K562 (cell line): Measurements from ENCODE around the gene C10orf71. TPM values are rescaled to one million over a fixed set of nuclear protein-coding genes. Genes with fewer than 3 reads are reported as not detected.

Experiments
- ATAC-seq: fragments of 200-7000 bp; cut with Tn5 transposase; 3 replicates; pipeline ENCODE4 v1.9.1; 2020; ENCODE audit warnings: moderate library complexity
- BruUV-seq: library from RNA; stranded (reverse); fragments of 400-500 nt; replicated peaks from 2 replicates; lab custom pipeline; 2021; lab: Mats Ljungman, UMichigan
- CTCF ChIA-PET: fragments of 300-600 bp; formaldehyde crosslinking; extraction: SDS; loops from one replicate; lab custom pipeline; 2021; ENCODE audit warnings: low intra/inter-chr PET ratio; lab: Yijun Ruan, JAX
- POLR2A ChIA-PET: fragments of 300-600, 350-650 bp; sonication (Branson Sonifier 250); formaldehyde crosslinking; extraction: SDS; loops from one replicate; lab custom pipeline; 2021; ENCODE audit warnings: antibody characterized with exemption, inconsistent platforms; lab: Yijun Ruan, JAX
- DNase-seq, 4 experiments: peaks; one replicate each; pipeline versions ENCODE4 v3.0.0 to v3.0.0-alpha.2; 2011 to 2018; ENCODE audit warnings: low spot score in 3 of 4, mixed read lengths in 3 of 4; ENCODE audit errors: extremely low read depth in 1 of 4
- FAIRE-seq: peaks from 2 replicates; lab custom pipeline; 2011; peaks lifted over from hg19 to GRCh38; lab: Jason Lieb, UNC
- H2AFZ ChIP-seq: 2 replicates; pipeline ENCODE4 v1.6.0; 2011; ENCODE audit warnings: low read depth, low read length, control low read depth, inconsistent platforms
- H3K27ac ChIP-seq: fragments of 200-600 bp; 3 replicates; pipeline ENCODE4 v1.8.0; 2011; ENCODE audit warnings: low read depth, mild to moderate bottlenecking, control low read depth, inconsistent platforms, low read length, moderate library complexity, mixed read lengths; ENCODE audit errors: extremely low read depth
- H3K27me3 ChIP-seq, 2 experiments: fragments of 300-600 bp in 1 of 2; 2 replicates in 1 of 2; 3 replicates in 1 of 2; pipeline versions ENCODE4 v1.6.0 to v1.8.0; 2011; ENCODE audit warnings: inconsistent platforms in 2 of 2, low read length in 2 of 2, mild to moderate bottlenecking in 1 of 2, mixed read lengths in 1 of 2, moderate library complexity in 1 of 2; ENCODE audit not compliant: control insufficient read depth in 2 of 2, insufficient read depth in 2 of 2
- H3K36me3 ChIP-seq: fragments of 300-600 bp; 3 replicates; pipeline ENCODE4 v1.8.0; 2011; ENCODE audit warnings: mild to moderate bottlenecking, low read length, inconsistent platforms; ENCODE audit not compliant: control insufficient read depth, insufficient read depth
- H3K4me1 ChIP-seq, 2 experiments: fragments of 200-600 bp in 1 of 2; replicated peaks in 1 of 2; 2 replicates in 1 of 2; 3 replicates in 1 of 2; pipeline versions ENCODE4 v1.5.1 to v1.8.0; 2011; ENCODE audit warnings: inconsistent platforms in 2 of 2, low read length in 2 of 2, mild to moderate bottlenecking in 1 of 2, mixed read lengths in 1 of 2, moderate library complexity in 1 of 2; ENCODE audit not compliant: control insufficient read depth in 2 of 2, insufficient read depth in 2 of 2
- H3K4me2 ChIP-seq: 2 replicates; pipeline ENCODE4 v1.6.1; 2011; ENCODE audit warnings: low read length, control low read depth, inconsistent platforms, mixed read lengths; ENCODE audit not compliant: insufficient read depth
- H3K4me3 ChIP-seq: fragments of 200-600 bp; sonication (generic), shearing (Covaris generic); 2 replicates; pipeline ENCODE4 v1.5.1; 2016; ENCODE audit warnings: control low read depth, inconsistent platforms
- H3K79me2 ChIP-seq: fragments of 200-600 bp; 3 replicates; pipeline ENCODE4 v1.8.0; 2011; ENCODE audit warnings: low read length, inconsistent platforms; ENCODE audit not compliant: control insufficient read depth, insufficient read depth
- H3K9ac ChIP-seq, 2 experiments: 2 replicates each; pipeline versions ENCODE4 v1.6.0 to v1.6.1; 2011; ENCODE audit warnings: low read depth in 2 of 2, low read length in 2 of 2, control low read depth in 1 of 2, inconsistent platforms in 1 of 2, mild to moderate bottlenecking in 1 of 2, mixed read lengths in 1 of 2; ENCODE audit not compliant: insufficient read depth in 1 of 2
- H3K9me1 ChIP-seq: one replicate; pipeline ENCODE4 v1.6.0; 2011; ENCODE audit warnings: inconsistent platforms, mild to moderate bottlenecking, low read length, moderate library complexity; ENCODE audit not compliant: control insufficient read depth, insufficient read depth
- H3K9me3 ChIP-seq: replicated peaks from 2 replicates; pipeline ENCODE4 v1.5.1; 2011; ENCODE audit warnings: low read depth, low read length, inconsistent platforms; ENCODE audit not compliant: control insufficient read depth, insufficient read depth
- H4K20me1 ChIP-seq: replicated peaks from 2 replicates; pipeline ENCODE4 v1.6.1; 2011; ENCODE audit warnings: low read length, inconsistent platforms, mixed read lengths; ENCODE audit not compliant: control insufficient read depth, insufficient read depth
- BRCA1 ChIP-seq, 2 experiments: fragments of 450-650 bp in 1 of 2; sonication (generic) in 1 of 2; formaldehyde crosslinking in 1 of 2; IDR thresholded peaks; 2 replicates each; pipeline versions ENCODE4 v1.5.0 to v1.6.1; 2017 to 2020; ENCODE audit warnings: mild to moderate bottlenecking in 1 of 2, missing genetic modification reagents in 1 of 2
- CEBPG ChIP-seq, 3 experiments: fragments of 200-800 bp in 1 of 3; sonication (Bioruptor generic) in 1 of 3; sonication (generic) in 1 of 3; formaldehyde crosslinking in 1 of 3; IDR thresholded peaks in 2 of 3; conservative IDR thresholded peaks in 1 of 3; 2 replicates each; pipeline versions ENCODE4 v1.6.1 to v1.8.0; 2016 to 2022; ENCODE audit warnings: missing compliant biosample characterization in 2 of 3, missing genetic modification characterization in 2 of 3, mild to moderate bottlenecking in 1 of 3, missing genetic modification reagents in 1 of 3
- WGBS: fragments of 100-300 bp; shearing (Covaris generic); methylation state at CpG from one replicate; pipeline ENCODE4 v1.1.6; 2016; ENCODE audit warnings: low coverage, mixed read lengths; ENCODE audit not compliant: insufficient coverage; ENCODE audit errors: missing lambda C conversion rate; 5-methylcytosine and 5-hydroxymethylcytosine counted together
- in situ Hi-C: fragments of 300-500 bp; cut with MboI; formaldehyde crosslinking; loops from 4 replicates; pipeline ENCODE4 v1.15.0; 2018; ENCODE audit warnings: inconsistent platforms, mixed read lengths
- intact Hi-C: fragments of 100-400 bp; cut with micrococcal nuclease; formaldehyde crosslinking; loops from 2 replicates; pipeline ENCODE4 v1.14.2; 2022
- polyA plus RNA-seq, 8 experiments: library from polyadenylated mRNA; depleted of rRNA in 4 of 8; stranded (reverse) in 5 of 8; unstranded in 3 of 8; fragments of >200 nt; fragmentation: Nextera tagmentation in 2 of 8; fragmentation: Illumina TruSeq in 1 of 8; extraction: Ambion mirVana in 2 of 8; extraction: Trizol in 1 of 8; gene quantifications; 2 replicates each; pipeline versions ENCODE4 v1.2.1 to v1.2.3, GENCODE V29; 2011 to 2014; ENCODE audit warnings: inconsistent platforms in 1 of 8, missing spikeins in 1 of 8
- total RNA-seq, 7 experiments: library from RNA; depleted of rRNA in 6 of 7; stranded (reverse); fragments of >200 nt in 6 of 7; fragmentation: Illumina TruSeq in 2 of 7; extraction: Trizol in 2 of 7; gene quantifications; 2 replicates each; pipeline versions ENCODE4 v1.2.1 to v1.2.3, GENCODE V29; 2011 to 2021; ENCODE audit warnings: low replicate concordance in 1 of 7

C10orf71 gene
- total and polyA plus RNA-seq, 9 of the 15 experiments (the other 6 are each of a cell fraction or from before 2014, with no cell fraction given) = 0.06 to 4.5 (median 1.3) TPM

DNA sequence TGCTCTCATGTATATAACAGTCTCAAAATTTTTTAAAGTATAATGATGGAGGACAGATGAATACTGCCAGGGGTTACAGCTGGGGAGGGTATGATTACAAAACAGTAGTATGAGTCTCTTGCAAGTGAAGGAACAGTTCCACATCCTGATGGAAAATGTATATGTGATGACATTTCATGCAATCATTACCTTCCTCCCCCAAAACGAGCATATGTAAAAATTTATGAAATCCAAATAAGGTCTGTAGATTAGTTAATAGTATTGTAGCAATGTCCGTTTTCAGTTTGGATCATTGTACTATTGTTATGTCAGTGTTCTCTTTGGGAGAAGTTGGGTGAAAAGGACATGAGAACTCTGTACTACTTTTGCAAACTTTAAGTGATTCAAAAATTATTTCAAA is 58.9 kb downstream of the C10orf71 start:
- ATAC-seq = no peak
- CTCF ChIA-PET = no interaction called here
- no peak overlapping the region for H3K9ac ChIP-seq
- peaks cover 23 to 44% of the 10 kb centered on the region in 2 experiments for H3K27me3 ChIP-seq
- in situ Hi-C loops = no loop called here
- H3K9me1 ChIP-seq = peaks cover 3% of the 10 kb centered on the region
- H3K9me3 ChIP-seq = no peaks in the 10 kb centered on the region
- no peak overlapping the region for H2AFZ ChIP-seq
- no peak overlapping the region for H3K4me3 ChIP-seq
- no peaks in the 10 kb centered on the region for H3K36me3 ChIP-seq
- TF ChIP-seq BRCA1 (IDR thresholded peaks at IDR 0.05) (no peak), BRCA1 (CRISPR knock-in tag; IDR thresholded peaks at IDR 0.05) (no peak), CEBPG (CRISPR knock-in tag; IDR thresholded peaks at IDR 0.05) (no peak), CEBPG (tag; conservative IDR thresholded peaks at IDR 0.05 in 1 of 2, IDR thresholded peaks at IDR 0.05 in 1 of 2) (peak in 1 of 2 experiments; percentile 52; a peak in 1 of 4 replicates)
- no peaks in the 10 kb centered on the region for H4K20me1 ChIP-seq
- H3K4me1 ChIP-seq = peaks cover 0 to 5% of the 10 kb centered on the region in 2 experiments; a peak in 1 of 5 replicates
- 5% methylated on average over 2 of the region's 2 CpGs for WGBS
- no peaks in the 10 kb centered on the region for H3K79me2 ChIP-seq
- no peak overlapping the region for H3K27ac ChIP-seq
- FAIRE-seq = no peak
- no peak for DNase-seq
- POLR2A ChIA-PET = interaction anchor here (1.3 kb wide), 1 partner anchor 10 kb away, joined by 3 read pairs; no protein-coding TSS in a partner anchor
- intact Hi-C loops = no loop called here
- no TSS peak for BruUV-seq
- no peak overlapping the region for H3K4me2 ChIP-seq
